SH-SY5Y (cell line): ENCODE measurements around the gene MAGEA4.

Experiments used
- GATA2 ChIP-seq: IDR thresholded peaks from 2 replicates; pipeline ENCODE4 v1.6.1; 2011; ENCODE audit warnings: mild to moderate bottlenecking, low read depth, low read length
- GATA3 ChIP-seq: IDR thresholded peaks from 2 replicates; pipeline ENCODE4 v1.6.1; 2011; ENCODE audit warnings: low read depth, mild to moderate bottlenecking, low read length, moderate library complexity

The MAGEA4 gene

GRCh38 chrX:151912221-151912620 is 468 bp upstream of the MAGEA4 start:
- TF ChIP-seq GATA3 (no peak), GATA2 (no peak)

- TF ChIP-seq GATA2 (no peak), GATA3 (no peak)
Measured at GRCh38 chrX:151919610-151920009, 6.9 kb downstream of the MAGEA4 start.

- TF ChIP-seq GATA3 (no peak), GATA2 (no peak)
Measured at GRCh38 chrX:151920101-151920500, 7.4 kb downstream of the MAGEA4 start.

- TF ChIP-seq GATA2 (no peak), GATA3 (no peak)
Measured at GRCh38 chrX:151920530-151920929, 7.8 kb downstream of the MAGEA4 start.

GRCh38 chrX:151921292-151921691 is 8.6 kb downstream of the MAGEA4 start:
- TF ChIP-seq GATA2: no peak
- no peak for TF ChIP-seq GATA3

GRCh38 chrX:151921866-151922265 is 9.2 kb downstream of the MAGEA4 start:
- TF ChIP-seq GATA2 (no peak), GATA3 (no peak)

GRCh38 chrX:151922692-151923091 is 10.0 kb downstream of the MAGEA4 start:
- TF ChIP-seq GATA3: no peak
- TF ChIP-seq GATA2: no peak

GRCh38 chrX:151923648-151924047 is 11.0 kb downstream of the MAGEA4 start:
- TF ChIP-seq GATA3 (no peak), GATA2 (no peak)

GRCh38 chrX:151929126-151929525 is 16.4 kb downstream of the MAGEA4 start:
- TF ChIP-seq GATA3: no peak
- TF ChIP-seq GATA2: no peak

GRCh38 chrX:151935358-151935757 is 22.7 kb downstream of the MAGEA4 start:
- no peak for TF ChIP-seq GATA3
- no peak for TF ChIP-seq GATA2

- no peak for TF ChIP-seq GATA3
- TF ChIP-seq GATA2: no peak
Measured at GRCh38 chrX:151938172-151938571, 25.5 kb downstream of the MAGEA4 start.

- no peak for TF ChIP-seq GATA3
- TF ChIP-seq GATA2: no peak
Measured at GRCh38 chrX:151954730-151955129, 42.0 kb downstream of the MAGEA4 start.

- TF ChIP-seq GATA3 (no peak), GATA2 (no peak)
Measured at GRCh38 chrX:151958101-151958500, 45.4 kb downstream of the MAGEA4 start.

GRCh38 chrX:151962034-151962433 is 49.3 kb downstream of the MAGEA4 start:
- TF ChIP-seq GATA2: no peak
- TF ChIP-seq GATA3: no peak

- TF ChIP-seq GATA3 (no peak), GATA2 (no peak)
Measured at GRCh38 chrX:151966236-151966635, 53.5 kb downstream of the MAGEA4 start.

GRCh38 chrX:151970027-151970426 is 57.3 kb downstream of the MAGEA4 start:
- TF ChIP-seq GATA3: no peak
- no peak for TF ChIP-seq GATA2
